NCI-H526 (cell line): ENCODE data around the gene NAXD.
"Not testable (repeated sequence)": the region's sequence is repeated elsewhere in the genome, so short reads cannot be mapped to it uniquely, and the experiment has no call there.

Source experiments
- DNase-seq, 2 experiments: peaks; one replicate each; lab custom pipeline; 2025; lab: John Stamatoyannopoulos, UW

NAXD gene

DNA sequence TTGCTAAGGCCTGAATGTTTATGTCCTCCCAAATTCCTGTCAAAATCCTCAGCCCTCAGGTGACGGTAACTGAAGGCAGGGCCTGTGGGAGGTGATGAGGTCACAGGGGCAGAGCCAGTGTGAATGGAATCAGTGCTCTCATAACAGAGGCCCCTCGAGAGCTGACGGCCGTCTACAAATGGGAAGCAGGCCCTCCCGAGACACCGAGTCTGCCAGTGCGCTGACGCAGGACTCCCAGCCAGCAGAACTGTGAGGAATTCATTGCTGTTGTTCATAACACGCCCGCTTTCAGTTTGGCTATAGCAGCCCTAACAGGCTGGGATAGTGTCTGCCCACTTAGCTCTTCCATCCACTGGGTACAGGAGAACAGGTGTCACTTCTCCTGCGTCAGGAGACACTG lies 49.3 kb downstream of the NAXD start:
- no peak for DNase-seq

DNA sequence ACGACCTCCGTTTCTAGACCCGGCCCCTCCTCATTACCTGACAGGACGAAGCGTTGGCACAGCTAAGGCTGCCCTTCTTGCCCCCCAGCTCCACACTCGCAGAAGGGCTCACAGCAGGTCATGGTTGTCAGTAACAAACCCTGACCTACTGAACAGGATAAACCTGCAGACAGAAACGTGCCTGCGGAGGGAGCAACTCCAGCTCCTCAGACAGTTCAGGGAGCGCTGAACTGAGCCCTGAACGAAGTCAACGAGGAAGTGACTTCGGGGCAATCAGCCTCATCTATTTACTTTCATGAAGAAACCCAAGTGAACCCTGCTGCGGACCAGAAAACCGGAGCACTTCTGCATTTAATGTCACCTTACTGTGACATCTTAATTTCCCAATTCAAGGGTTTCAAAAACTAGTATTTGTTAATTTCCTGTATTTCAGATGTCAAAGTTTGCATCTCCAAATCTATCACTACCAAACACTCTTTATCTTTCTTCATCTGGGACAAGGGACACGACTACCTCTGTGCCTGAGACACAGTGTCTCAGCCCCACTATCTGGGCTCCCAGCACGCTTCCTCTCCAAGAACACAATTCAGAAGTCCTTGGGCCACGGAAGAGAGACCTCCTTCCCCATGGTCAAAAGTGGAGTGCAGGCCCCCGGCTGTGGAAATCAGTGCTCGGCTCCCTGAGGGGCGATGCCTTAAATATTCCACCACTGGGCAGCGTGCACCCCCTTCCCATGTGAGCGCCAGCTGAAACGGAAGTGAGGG lies 50.3 kb downstream of the NAXD start:
- no peak for DNase-seq

DNA sequence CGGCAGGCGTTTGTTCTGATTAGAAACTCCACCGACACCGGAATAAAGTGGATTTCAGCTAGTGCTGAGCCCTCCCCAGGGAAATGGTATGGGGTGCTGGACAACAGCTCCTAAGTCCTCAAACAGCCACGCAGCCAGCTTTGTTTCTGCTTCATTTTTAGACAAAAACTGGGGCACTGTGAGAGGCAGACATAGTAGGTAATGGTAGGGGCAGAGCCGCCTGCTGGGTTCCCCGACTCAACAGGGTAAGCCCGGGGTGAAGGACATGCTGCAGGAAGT lies 50.8 kb downstream of the NAXD start:
- DNase-seq: no peak

DNA sequence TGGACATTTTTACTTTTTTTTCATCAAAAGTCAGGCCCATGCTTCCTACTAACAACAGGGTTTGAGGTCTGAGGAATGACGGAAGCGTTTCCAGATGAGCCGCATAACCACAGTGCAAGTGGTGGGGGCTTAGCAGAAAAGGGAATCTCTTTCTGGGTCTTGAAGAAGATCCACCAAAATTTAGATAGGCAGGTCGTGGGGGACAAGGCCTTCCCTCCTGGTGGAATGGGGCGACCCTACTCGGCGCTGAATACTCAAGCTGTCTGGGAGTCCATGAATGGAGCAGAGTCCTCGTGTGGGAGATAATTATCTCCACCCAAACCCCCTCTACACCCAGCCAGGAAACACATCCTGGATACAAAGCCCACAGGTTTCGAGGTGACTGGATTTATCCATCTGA lies 53.7 kb downstream of the NAXD start:
- DNase-seq: no peak

DNA sequence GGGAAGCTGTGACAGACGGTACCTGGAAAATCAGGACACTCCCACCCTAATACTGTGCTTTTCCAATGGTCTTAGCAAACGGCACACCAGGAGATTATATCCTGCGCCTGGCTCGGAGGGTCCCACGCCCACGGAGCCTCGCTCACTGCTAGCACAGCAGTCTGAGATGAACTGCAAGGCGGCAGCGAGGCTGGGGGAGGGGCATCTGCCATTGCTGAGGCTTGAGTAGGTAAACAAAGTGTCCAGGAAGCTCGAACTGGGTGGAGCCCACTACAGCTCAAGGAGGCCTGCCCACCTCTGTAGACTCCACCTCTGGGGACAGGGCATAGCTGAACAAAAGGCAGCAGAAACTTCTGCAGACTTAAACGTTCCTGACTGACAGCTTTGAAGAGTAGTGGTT lies 54.5 kb downstream of the NAXD start:
- DNase-seq: not testable (repeated sequence)

DNA sequence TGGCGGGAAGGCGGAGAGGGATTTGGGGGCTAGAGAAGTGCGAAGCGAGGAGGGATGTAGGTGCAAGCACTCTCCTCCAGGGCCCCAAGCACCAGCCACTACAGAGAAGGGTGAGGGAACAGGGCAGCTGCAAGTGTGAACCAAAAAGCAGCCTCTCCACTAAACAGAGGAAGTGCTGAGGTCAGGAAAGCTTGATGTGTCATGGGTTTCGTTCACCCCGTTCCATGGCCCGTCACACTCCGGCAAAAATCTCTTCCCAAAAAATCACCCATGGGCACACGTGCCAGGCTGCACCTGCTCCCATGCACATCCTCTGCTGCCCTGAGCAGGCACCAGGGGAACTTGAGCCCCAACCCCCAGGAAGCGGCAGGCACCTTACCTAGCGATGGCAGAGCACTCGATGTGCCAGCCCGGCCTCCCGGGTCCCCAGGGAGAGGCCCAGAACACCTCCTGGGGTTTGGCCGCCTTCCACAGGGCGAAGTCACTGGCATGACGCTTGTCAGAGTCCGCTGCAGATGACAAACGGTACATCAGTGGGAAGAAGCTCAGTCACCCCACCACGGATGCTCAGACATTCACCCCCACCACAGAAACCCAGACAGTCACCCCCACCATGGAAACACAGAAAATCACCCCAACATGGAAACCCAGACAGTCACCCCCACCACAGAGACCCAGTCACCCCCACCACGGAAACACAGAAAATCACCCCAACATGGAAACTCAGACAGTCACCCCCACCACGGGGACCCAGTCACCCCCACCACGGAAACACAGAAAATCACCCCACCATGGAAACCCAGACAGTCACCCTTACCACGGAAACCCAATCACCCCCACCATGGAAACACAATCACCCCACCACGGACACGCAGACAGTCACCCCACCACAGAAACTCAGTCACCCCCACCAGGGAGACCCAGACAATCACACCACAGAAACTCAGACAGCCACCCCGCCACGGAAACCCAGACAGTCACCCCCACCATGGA lies 61.5 kb downstream of the NAXD start:
- no peak for DNase-seq

DNA sequence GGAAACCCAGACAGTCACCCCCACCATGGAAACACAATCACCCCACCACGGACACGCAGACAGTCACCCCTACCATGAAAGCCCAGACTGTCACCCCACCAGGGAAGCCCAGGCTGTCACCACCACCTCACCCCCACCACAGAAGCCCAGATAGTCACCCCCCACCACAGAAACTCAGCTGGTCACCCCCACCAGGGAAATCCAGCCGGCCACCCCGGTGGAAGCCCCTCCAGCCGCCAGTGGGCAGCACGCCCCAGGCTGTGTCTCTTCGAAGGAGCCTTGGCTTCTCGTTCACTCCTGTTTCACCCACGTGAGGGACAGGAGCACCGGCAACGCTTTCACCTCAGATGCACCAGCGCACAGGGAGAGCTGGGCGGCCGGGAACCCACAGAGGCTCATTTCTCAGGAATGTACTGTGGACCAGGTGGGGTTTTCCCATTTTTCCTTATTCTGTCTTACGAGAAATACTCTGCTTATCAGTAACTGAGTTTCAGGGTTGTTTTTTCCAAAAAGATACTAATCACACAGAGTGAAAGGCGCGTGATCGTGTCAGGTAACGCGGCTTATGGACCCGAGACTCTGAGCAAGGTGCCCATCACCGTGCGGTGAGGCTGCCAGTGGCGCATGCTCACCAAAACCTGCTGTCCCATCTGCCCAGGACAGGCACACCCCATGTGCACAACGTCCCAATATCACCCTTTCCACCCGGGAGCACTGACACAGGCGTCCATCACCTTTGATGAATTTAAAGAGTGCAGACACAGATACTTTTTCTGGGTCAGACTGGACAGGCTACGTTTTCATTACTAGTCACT lies 62.6 kb downstream of the NAXD start:
- DNase-seq: no peak

DNA sequence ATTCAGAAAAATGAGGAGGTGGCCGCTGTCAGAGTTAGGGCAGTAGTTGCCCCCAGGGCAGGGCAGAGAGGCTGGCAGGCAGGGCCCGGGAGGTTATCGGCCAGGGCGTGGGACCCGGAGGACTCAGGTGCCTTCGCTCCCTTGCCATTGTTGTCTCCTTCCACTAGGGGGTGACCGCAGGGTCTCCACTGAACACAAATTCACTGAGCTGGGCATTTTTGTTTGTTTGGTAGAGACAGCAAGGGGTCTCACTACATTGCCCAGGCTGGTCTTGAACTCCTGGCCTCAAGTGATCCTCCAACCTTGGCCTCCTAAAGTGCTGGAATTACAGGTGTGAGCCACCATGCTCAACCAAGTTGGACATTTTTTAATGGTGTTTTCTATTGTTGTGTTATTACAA lies 65.5 kb downstream of the NAXD start:
- DNase-seq: peak; percentile 57 to 65

DNA sequence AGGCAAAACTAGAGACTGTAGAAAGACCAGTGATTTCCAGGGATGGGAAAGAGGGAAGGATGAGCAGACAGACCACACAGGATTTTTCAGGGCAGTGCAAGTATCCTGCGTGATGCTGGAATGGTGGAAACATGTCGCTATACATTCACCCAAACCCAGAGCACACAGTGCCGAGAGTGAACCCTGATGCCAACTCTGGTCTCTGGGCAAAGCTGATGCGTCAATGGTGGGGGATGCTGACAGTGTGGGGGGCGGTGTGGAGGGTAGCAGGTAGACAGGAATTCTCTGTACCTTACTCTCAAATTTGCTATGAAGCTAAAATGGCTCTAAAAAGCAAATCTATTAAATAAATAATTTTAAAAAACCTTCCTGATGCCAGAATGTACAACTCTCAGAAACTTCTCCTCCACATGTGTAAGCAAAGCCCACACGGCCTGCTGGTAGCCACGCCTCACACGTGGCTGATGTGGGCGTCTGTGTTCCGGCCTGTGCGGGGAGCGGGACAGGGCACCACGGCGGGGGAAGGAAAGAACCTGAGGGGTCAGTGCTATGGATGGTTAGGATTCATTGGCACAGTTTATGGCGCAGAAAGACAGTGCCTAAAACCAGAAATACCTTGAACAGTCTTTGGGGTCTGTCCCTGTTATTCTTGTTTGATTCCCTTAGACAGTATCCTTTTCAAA lies 66.7 kb downstream of the NAXD start:
- DNase-seq: no peak

DNA sequence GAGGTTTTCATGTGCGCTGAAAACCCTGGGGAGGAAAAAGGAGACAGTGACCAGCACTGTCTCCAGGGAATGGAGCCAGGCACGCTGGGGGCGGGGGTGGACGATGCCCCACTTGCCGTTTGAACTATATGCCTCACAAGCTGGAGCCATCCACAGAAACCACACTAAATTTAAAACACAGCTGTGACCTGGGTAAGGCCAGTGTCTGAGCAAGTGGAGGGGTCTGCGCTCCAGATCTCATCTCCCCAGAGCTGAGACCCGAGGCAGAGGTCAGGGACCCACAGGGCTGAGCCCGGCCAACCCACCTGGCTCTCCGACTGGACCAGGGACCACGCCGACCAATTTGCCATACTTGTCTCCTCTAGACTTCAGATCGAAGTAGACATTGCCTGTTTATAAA lies 67.4 kb downstream of the NAXD start:
- DNase-seq: no peak

DNA sequence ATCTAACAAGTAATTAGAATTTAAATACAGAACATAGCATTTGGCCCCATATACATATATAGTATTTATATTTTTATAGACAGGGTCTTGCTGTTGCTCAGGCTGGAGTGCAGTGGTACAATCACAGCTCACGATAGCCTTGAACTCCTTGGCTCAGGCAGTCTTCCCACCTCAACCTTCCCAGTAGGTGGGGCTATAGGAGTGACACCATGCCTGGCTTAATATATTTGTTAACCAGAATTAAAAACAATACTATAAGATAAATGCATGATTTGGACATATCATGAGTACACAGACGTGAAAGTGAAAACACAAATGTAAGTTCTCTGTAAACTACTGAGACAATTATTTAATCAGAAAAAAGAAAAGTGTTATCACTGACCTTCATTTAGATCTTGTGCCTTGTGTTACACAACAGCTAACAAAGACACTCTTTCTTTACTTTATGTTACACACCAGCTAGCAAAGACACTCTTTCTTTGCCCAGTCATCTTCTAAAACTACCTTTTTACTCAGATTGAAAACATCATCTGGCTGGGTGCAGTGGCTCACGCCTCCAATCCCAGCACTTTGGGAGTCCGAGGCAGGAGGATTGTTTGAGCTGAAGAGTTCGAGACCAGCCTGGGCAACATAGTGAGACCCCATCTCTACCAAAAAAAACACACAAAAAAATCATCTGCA lies 68.0 kb downstream of the NAXD start:
- DNase-seq: peak; percentile 43 to 68

DNA sequence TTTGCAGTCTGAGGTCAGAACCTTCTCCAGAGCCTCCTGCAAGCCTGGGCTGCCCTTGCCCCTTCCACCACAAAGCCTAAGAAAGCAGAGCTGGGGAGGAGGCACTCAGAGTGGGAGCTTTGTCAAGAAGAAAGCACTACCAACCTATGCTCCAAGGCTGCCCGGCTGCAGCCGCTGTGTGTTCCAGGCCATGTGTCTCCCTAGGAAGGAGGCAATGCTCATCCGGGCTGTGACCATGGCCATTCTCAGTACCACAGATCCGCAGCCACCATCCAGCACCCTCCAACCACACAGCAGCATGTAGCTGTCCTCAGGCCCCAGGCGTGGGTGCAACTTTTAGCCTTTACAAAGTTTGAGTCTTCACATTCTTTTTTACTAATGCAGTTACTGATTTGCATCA lies 68.6 kb downstream of the NAXD start:
- DNase-seq: no peak

DNA sequence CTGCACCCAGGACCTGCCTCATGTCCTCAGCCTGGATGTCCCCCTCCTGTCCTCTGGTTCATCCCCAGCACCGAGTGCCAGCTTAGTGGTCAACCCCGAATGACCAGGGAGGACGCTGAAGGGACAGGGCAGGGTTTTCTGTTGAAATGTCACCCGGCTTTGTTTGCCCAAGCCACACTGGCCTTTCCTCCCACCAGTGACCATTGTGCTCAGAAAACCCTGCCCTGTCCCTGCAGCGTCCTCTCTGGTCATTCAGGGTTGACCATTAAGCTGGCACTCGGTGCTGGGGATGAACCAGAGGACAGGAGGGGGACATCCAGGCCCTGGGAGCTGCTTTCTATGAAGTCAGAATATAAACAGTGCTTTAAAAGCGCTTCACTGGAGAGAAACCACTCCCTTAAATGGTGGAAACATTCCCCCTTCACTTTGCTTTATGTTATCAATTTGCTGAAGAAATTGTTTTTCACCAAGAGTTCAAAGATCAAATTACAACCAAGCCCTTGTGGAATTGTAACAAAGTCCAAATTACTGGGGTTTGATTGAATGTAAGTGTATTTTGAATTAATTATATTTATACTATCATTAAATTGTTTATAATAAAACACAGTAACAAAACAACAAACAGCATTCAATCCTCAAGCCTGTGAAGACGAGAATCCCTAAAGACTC lies 69.2 kb downstream of the NAXD start:
- no peak for DNase-seq

DNA sequence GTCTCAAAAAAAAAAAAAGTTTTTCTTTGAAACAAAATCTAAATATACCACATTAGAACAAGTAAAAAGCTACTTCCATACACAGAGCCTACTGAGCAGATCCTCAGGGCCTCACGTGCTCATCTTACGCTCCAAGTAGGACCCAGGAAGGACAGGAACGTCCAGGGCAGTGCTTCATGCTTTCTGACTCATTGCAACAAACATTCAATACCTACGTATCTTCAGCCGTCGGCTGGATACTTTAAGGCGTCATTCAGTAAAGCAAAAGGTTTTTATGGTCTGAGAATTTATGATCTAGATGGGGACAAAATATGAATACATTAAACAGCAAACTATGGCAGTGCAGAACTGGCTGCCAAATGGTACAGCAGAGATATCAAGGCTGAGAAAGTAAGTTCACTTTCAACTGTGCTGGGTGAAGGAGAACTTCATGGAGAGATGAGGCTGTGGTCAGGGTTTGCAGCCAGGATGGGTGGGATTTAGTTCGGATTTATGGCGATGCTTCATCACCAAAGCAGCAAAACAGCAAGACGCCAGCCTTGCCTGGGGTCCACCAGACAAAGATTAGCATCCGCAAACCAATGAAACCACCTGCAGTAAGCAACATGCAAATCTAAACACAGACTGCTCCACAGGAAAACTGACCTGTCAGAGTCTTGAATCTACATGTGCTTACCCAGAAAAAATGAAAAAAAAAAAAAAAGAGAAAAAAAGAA lies 70.1 kb downstream of the NAXD start:
- DNase-seq: peak; percentile 94 to 95

DNA sequence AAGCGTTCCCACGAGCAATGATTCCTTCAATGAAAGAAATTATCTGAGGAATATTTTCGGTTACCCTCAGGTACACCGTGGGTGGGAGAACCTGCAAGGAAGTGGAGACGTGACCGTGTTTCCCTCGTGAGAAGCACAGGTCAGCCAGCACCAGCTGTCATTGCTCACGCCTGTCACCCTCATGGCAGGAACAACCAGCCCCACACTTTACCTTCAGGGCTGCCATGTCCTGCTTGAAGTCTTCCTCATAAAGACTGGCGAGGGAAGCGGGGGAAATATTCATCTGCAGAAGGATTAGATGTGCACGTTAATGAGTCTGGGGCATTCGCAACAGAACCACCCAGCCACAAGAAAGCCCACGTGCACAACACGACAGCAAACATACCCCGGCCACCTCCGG lies 72.4 kb downstream of the NAXD start:
- DNase-seq: no peak

DNA sequence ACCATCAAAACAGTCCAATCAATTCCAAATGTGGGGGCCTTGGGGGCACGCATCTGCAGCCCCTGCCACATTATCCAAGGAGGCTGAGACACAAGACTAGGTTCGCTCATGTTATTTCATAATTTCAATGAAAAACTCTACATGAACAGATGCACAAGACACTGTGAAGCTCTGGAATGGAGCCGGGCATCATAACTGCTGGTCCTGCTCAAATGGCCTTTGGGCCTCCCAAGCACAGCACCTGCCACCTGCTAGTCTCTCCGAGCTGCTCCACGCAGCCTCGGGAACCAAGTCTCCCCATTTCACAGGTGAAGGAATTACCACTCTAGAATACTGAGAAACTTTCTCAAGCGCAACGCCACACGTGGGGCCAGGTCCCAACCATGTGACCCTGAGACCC lies 73.7 kb downstream of the NAXD start:
- no peak for DNase-seq
